Transverse colon (tissue), 4 donors: ENCODE data around the gene BLTP3A. TPM values are rescaled to one million over a fixed set of nuclear protein-coding genes. Genes with fewer than 3 reads are reported as not detected.

ENCODE experiments used
- DNase-seq: peaks from one replicate; pipeline ENCODE4 v3.0.0-alpha.2; 2019
- H3K27ac ChIP-seq, 4 donors: fragments of 200-600 bp; sonication (generic); 2 replicates each; pipeline ENCODE4 v1.5.1; 2016 to 2018; ENCODE audit warnings: inconsistent platforms in 4 of 4
- H3K27me3 ChIP-seq: fragments of 200-600 bp; sonication (generic); 2 replicates; pipeline ENCODE4 v1.5.1; 2017; ENCODE audit warnings: inconsistent platforms
- H3K36me3 ChIP-seq, 4 donors: fragments of 200-600 bp; sonication (generic); 2 replicates each; pipeline ENCODE4 v1.5.1; 2017 to 2019; ENCODE audit warnings: inconsistent platforms in 4 of 4
- H3K4me1 ChIP-seq, 4 donors: fragments of 200-600 bp; sonication (generic); 2 replicates each; pipeline ENCODE4 v1.5.1; 2017 to 2020; ENCODE audit warnings: inconsistent platforms in 4 of 4
- H3K4me3 ChIP-seq, 4 donors: fragments of 200-600 bp; sonication (generic); 1 replicate in 1 of 4; 2 replicates in 3 of 4; pipeline versions ENCODE4 v1.5.1 to v1.6.1; 2017 to 2019; ENCODE audit warnings: inconsistent platforms in 4 of 4
- H3K9me3 ChIP-seq, 2 donors: fragments of 200-600 bp; sonication (generic); 2 replicates each; pipeline ENCODE4 v1.5.1; 2017 to 2019; ENCODE audit warnings: inconsistent platforms in 2 of 2
- EP300 ChIP-seq: sonication (generic); formaldehyde crosslinking; IDR thresholded peaks from one replicate; pipeline ENCODE4 v1.6.1; 2017; ENCODE audit warnings: antibody characterized with exemption, low read depth
- POLR2A ChIP-seq: fragments of 450-650 bp; IDR thresholded peaks from one replicate; pipeline ENCODE4 v1.6.1; 2016; ENCODE audit warnings: antibody characterized with exemption, mild to moderate bottlenecking, moderate library complexity
- POLR2AphosphoS5 ChIP-seq, 3 donors: sonication (generic); formaldehyde crosslinking; IDR thresholded peaks; one replicate each; pipeline ENCODE4 v1.6.1; 2016; ENCODE audit warnings: antibody characterized with exemption in 3 of 3
- WGBS, 2 donors: methylation state at CpG; one replicate each; pipeline ENCODE4 v1.1.5; 2018; ENCODE audit warnings: low coverage in 1 of 2; 5-methylcytosine and 5-hydroxymethylcytosine counted together
- in situ Hi-C, 4 donors: fragments of 200-750 bp; cut with MboI; loops; one replicate each; pipeline versions ENCODE4 v1.15.0 to v1.15.1; 2017; ENCODE audit warnings: low sequenced_read_pairs in 3 of 4, low pct_ligation_motif_present in 1 of 4, low pct_unique_long_range_greater_than_20kb in 1 of 4
- intact Hi-C: fragments of 100-400 bp; cut with DNase I; formaldehyde crosslinking; loops from one replicate; pipeline ENCODE4 v1.15.1; 2023; ENCODE audit warnings: low total_unique reads
- small RNA-seq, 4 donors: library from RNA; depleted of rRNA; stranded (forward); fragments of <200 nt; gene quantifications; one replicate each; pipeline ENCODE3, GENCODE V24; 2016
- total RNA-seq, 4 donors: library from RNA; depleted of rRNA; stranded (reverse); fragments of >200 nt; gene quantifications; one replicate each; pipeline ENCODE4 v1.1.0, GENCODE V29; 2016
- TF ChIP-seq, protein P1 (sequence below), 5 experiments: fragments of 200-600 bp in 3 of 5; fragments of 450-650 bp in 2 of 5; sonication (generic) in 3 of 5; IDR thresholded peaks; 1 replicate in 2 of 5; 2 replicates in 3 of 5; pipeline ENCODE4 v1.5.1; 2016 to 2017; ENCODE audit warnings: antibody characterized with exemption in 5 of 5, inconsistent platforms in 3 of 5, mild to moderate bottlenecking in 2 of 5, moderate library complexity in 1 of 5

BLTP3A gene
- total RNA-seq, 4 donors from 2014 or later = 7.4 to 13.1 (median 9.9) TPM

DNA sequence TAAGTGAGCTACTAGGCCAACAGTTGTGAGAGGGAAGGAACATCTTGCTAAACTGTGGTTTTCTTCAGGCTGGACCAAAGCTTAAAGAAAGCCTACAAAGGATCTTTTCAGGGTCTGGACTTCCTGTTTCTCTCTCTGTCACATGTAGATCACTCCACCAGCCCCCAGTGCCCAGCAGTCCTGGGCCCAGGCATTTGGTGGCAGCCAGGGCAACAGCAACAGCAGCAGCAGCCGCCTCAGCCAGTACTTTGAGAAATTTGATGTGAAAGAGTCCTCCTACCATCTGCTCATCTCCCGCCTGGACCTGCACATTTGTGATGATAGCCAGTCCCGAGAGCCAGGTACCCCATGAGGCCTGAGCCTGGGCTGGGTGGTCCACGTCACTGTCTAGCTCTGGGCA is 44.1 kb downstream of the BLTP3A start:
- no peaks in the 10 kb centered on the region for H3K9me3 ChIP-seq
- intact Hi-C loops = no loop called here

DNA sequence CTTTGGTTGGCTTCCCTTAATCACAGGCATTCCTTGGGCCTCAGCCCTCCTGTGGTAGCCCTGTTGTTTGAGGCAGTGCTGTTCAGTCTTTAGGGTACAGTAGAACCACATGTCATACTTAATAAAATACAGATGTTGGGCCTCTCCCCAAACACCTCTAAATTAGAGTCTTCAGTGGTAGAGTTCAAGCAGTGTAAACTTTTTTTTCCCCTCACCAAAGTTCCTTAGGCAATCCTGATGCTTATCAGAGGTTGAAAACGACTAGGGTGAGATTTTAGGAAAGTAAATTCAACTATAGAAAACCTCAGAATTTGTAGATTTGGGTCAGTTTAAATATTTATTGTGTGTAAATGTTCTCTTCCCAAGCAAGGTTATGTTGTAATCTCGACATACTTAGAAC is 44.6 kb downstream of the BLTP3A start:
- Histone ChIP-seq H3K4me1 (no peaks in the 10 kb centered on the region), H3K27ac (no peak overlapping the region), H3K27me3 (no peaks in the 10 kb centered on the region), H3K9me3 (no peaks in the 10 kb centered on the region), H3K36me3 (peaks cover 0 to 15% (median 6%) of the 10 kb centered on the region in 4 donors), H3K4me3 (no peak overlapping the region)
- intact Hi-C loops = no loop called here
- TF ChIP-seq POLR2AphosphoS5 (IDR thresholded peaks at IDR 0.05) (no peak), EP300 (no peak), POLR2A (no peak)
- TF ChIP-seq, protein P1, sequence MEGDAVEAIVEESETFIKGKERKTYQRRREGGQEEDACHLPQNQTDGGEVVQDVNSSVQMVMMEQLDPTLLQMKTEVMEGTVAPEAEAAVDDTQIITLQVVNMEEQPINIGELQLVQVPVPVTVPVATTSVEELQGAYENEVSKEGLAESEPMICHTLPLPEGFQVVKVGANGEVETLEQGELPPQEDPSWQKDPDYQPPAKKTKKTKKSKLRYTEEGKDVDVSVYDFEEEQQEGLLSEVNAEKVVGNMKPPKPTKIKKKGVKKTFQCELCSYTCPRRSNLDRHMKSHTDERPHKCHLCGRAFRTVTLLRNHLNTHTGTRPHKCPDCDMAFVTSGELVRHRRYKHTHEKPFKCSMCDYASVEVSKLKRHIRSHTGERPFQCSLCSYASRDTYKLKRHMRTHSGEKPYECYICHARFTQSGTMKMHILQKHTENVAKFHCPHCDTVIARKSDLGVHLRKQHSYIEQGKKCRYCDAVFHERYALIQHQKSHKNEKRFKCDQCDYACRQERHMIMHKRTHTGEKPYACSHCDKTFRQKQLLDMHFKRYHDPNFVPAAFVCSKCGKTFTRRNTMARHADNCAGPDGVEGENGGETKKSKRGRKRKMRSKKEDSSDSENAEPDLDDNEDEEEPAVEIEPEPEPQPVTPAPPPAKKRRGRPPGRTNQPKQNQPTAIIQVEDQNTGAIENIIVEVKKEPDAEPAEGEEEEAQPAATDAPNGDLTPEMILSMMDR (IDR thresholded peaks at IDR 0.05) = no peak
- in situ Hi-C loops = no loop called here
- DNase-seq = no peak
- 63 to 74% methylated on average over 2 of the region's 2 CpGs for WGBS, 2 donors

More for the DNA sequence above, 44.1 kb downstream of the BLTP3A start:
- 90 to 95% methylated on average over 2 to 4 of the region's 4 CpGs for WGBS, 2 donors
- Histone ChIP-seq H3K4me3 (no peak overlapping the region), H3K36me3 (peaks cover 0 to 20% (median 6%) of the 10 kb centered on the region in 4 donors), H3K4me1 (no peaks in the 10 kb centered on the region), H3K27me3 (no peaks in the 10 kb centered on the region), H3K27ac (no peak overlapping the region)
- in situ Hi-C loops = no loop called here
- TF ChIP-seq POLR2A = no peak
- TF ChIP-seq POLR2AphosphoS5 (IDR thresholded peaks at IDR 0.05) = no peak
- no peak for TF ChIP-seq EP300
- TF ChIP-seq, protein P1 (IDR thresholded peaks at IDR 0.05) = no peak
- no peak for DNase-seq

- no peak for TF ChIP-seq POLR2A
- TF ChIP-seq POLR2AphosphoS5 (IDR thresholded peaks at IDR 0.05) = no peak
- no peak for TF ChIP-seq EP300
- TF ChIP-seq, protein P1 (IDR thresholded peaks at IDR 0.05) = no peak
- Histone ChIP-seq H3K36me3 (peaks cover 0 to 11% (median 6%) of the 10 kb centered on the region in 4 donors), H3K4me1 (no peaks in the 10 kb centered on the region)
Measured at GRCh38 chr6:34837528-34837927, 45.6 kb downstream of the BLTP3A start.

GRCh38 chr6:34839666-34840352 is 47.9 kb downstream of the BLTP3A start:
- no peaks in the 10 kb centered on the region for H3K4me1 ChIP-seq
- no peak overlapping the region for H3K4me3 ChIP-seq
- DNase-seq = no peak
- 88 to 97% methylated on average over 3 to 15 of the region's 15 CpGs for WGBS, 2 donors
- H3K36me3 ChIP-seq = peaks cover 0 to 8% (median 4%) of the 10 kb centered on the region in 4 donors
- no peak overlapping the region for H3K27ac ChIP-seq
- in situ Hi-C loops = no loop called here
- TF ChIP-seq EP300 (no peak), POLR2A (no peak), POLR2AphosphoS5 (IDR thresholded peaks at IDR 0.05) (no peak)
- TF ChIP-seq, protein P1 (IDR thresholded peaks at IDR 0.05) = no peak
- H3K9me3 ChIP-seq = no peaks in the 10 kb centered on the region
- intact Hi-C loops = no loop called here
- no peaks in the 10 kb centered on the region for H3K27me3 ChIP-seq

More at GRCh38 chr6:34837528-34837927, 45.6 kb downstream of the BLTP3A start:
- intact Hi-C loops = no loop called here
- Histone ChIP-seq H3K4me3 (no peak overlapping the region), H3K9me3 (no peaks in the 10 kb centered on the region), H3K27me3 (no peaks in the 10 kb centered on the region), H3K27ac (no peak overlapping the region)
- no peak for DNase-seq
- in situ Hi-C loops = no loop called here

Small RNAs within 50 kb of the gene (small RNA-seq; reads per million reads assigned to genes)
- 0 reads per million in 4 donors for gene RF00019

Other genes with a start within 250 kb of the BLTP3A start
- 10 to 100 TPM in 3 of 4 donors, 1 to 10 TPM in 1; 9.0 to 57.3 (median 31.5) TPM for gene SPDEF, start 235.8 kb upstream of the BLTP3A start, total RNA-seq
- gene ILRUN, start 95.3 kb upstream of the BLTP3A start, total RNA-seq = 10 to 100 TPM; 34.8 to 81.0 (median 52.9) TPM
- 100 to 1,000 TPM in 1 of 4 donors, 10 to 100 TPM in 3; 33.3 to 169 (median 39.4) TPM for gene SNRPC, start 34.6 kb upstream of the BLTP3A start, total RNA-seq
- gene TAF11, start 96.0 kb downstream of the BLTP3A start, total RNA-seq = 10 to 100 TPM in 2 of 4 donors, 1 to 10 TPM in 2; 6.4 to 35.1 (median 19.9) TPM
- 10 to 100 TPM; 37.5 to 44.0 (median 38.9) TPM for gene ANKS1A, start 97.2 kb downstream of the BLTP3A start, total RNA-seq